Chondrocyte (in vitro differentiated cells): ENCODE results near the gene NPY. TPM values are rescaled to one million over a fixed set of nuclear protein-coding genes. Genes with fewer than 3 reads are reported as not detected.

Experiments used
- DNase-seq: peaks from one replicate; pipeline ENCODE4 v3.0.0; 2021; ENCODE audit warnings: mixed read lengths, low spot score
- H3K27ac Mint-ChIP-seq: one replicate; pipeline ENCODE4 v1.8.0; 2021; ENCODE audit warnings: mild to moderate bottlenecking, moderate library complexity, mixed read lengths; ENCODE audit not compliant: unreplicated experiment
- H3K27me3 Mint-ChIP-seq: 2 replicates; pipeline ENCODE4 v1.8.0; 2021; ENCODE audit warnings: low read depth, mixed read lengths
- H3K36me3 Mint-ChIP-seq: 2 replicates; pipeline ENCODE4 v1.8.0; 2021; ENCODE audit warnings: low read depth, mixed read lengths
- H3K4me1 Mint-ChIP-seq: 2 replicates; pipeline ENCODE4 v1.8.0; 2021; ENCODE audit warnings: low read depth, mild to moderate bottlenecking, mixed read lengths
- H3K4me3 Mint-ChIP-seq: one replicate; pipeline ENCODE4 v1.8.0; 2021; ENCODE audit warnings: mild to moderate bottlenecking, moderate library complexity, mixed read lengths; ENCODE audit not compliant: unreplicated experiment
- H3K9me3 Mint-ChIP-seq: 2 replicates; pipeline ENCODE4 v1.8.0; 2021; ENCODE audit warnings: low read depth, mixed read lengths
- long read RNA-seq: library from polyadenylated mRNA; stranded (forward); transcript quantifications from one replicate; pipeline ENCODE4 v2.0.0, GENCODE V29; 2021
- total RNA-seq: library from RNA; stranded (reverse); gene quantifications from 3 replicates; pipeline ENCODE4 v1.2.1, GENCODE V29; 2021
- TF ChIP-seq, protein P1 (sequence below): fragments of 200-600 bp; sonication (generic); IDR thresholded peaks from 2 replicates; pipeline ENCODE4 v1.5.0; 2021; ENCODE audit warnings: antibody characterized with exemption, mild to moderate bottlenecking, moderate library complexity

Gene NPY
- total RNA-seq = not detected in 3 replicates
- long read RNA-seq = 0 reads

DNA sequence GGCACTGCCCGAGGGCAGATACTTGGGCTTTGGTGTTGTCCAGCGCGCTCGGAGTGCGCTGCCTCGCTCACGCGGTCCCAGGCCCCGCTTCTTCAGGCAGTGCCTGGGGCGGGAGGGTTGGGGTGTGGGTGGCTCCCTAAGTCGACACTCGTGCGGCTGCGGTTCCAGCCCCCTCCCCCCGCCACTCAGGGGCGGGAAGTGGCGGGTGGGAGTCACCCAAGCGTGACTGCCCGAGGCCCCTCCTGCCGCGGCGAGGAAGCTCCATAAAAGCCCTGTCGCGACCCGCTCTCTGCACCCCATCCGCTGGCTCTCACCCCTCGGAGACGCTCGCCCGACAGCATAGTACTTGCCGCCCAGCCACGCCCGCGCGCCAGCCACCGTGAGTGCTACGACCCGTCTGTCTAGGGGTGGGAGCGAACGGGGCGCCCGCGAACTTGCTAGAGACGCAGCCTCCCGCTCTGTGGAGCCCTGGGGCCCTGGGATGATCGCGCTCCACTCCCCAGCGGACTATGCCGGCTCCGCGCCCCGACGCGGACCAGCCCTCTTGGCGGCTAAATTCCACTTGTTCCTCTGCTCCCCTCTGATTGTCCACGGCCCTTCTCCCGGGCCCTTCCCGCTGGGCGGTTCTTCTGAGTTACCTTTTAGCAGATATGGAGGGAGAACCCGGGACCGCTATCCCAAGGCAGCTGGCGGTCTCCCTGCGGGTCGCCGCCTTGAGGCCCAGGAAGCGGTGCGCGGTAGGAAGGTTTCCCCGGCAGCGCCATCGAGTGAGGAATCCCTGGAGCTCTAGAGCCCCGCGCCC lies at the start of gene NPY:
TSS of gene NPY (plus strand) at position 294 of the 802 bp plus-strand sequence. CDS start 1,051 bp downstream, outside the sequence.
- peaks cover 2% of the 10 kb centered on the region for H3K4me1 Mint-ChIP-seq
- H3K36me3 Mint-ChIP-seq = no peaks in the 10 kb centered on the region
- H3K27me3 Mint-ChIP-seq = peaks cover 30% of the 10 kb centered on the region
- DNase-seq = peak; percentile 93
- TF ChIP-seq, protein P1, sequence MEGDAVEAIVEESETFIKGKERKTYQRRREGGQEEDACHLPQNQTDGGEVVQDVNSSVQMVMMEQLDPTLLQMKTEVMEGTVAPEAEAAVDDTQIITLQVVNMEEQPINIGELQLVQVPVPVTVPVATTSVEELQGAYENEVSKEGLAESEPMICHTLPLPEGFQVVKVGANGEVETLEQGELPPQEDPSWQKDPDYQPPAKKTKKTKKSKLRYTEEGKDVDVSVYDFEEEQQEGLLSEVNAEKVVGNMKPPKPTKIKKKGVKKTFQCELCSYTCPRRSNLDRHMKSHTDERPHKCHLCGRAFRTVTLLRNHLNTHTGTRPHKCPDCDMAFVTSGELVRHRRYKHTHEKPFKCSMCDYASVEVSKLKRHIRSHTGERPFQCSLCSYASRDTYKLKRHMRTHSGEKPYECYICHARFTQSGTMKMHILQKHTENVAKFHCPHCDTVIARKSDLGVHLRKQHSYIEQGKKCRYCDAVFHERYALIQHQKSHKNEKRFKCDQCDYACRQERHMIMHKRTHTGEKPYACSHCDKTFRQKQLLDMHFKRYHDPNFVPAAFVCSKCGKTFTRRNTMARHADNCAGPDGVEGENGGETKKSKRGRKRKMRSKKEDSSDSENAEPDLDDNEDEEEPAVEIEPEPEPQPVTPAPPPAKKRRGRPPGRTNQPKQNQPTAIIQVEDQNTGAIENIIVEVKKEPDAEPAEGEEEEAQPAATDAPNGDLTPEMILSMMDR = no peak
- H3K27ac Mint-ChIP-seq = no peak within 1 kb of the TSS
- peak within 1 kb of the TSS; percentile 44 for H3K4me3 Mint-ChIP-seq
- H3K9me3 Mint-ChIP-seq = no peaks in the 10 kb centered on the region

DNA sequence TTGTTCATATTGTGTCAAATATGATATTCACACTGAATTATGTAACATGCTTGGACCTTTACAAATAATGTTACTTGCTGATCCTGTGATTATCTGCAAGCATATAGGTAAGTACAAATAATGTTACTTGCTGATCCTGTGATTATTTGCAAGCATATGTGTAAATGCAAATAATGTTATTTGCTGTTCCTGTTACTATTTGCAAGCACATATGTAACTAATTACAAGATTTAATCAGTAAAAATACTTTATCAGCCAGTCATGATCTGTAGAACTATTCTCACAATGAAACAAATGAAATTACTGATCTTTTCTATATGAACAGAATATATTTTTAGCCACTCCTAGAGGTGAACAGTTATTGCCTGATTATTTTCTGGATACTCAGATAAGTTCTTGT lies 44.7 kb upstream of the NPY start:
- Mint-ChIP-seq H3K27ac (no peak overlapping the region), H3K27me3 (peaks cover 14% of the 10 kb centered on the region), H3K36me3 (no peaks in the 10 kb centered on the region), H3K4me1 (no peaks in the 10 kb centered on the region), H3K4me3 (no peak overlapping the region), H3K9me3 (no peaks in the 10 kb centered on the region)
- TF ChIP-seq, protein P1 = no peak
- no peak for DNase-seq

DNA sequence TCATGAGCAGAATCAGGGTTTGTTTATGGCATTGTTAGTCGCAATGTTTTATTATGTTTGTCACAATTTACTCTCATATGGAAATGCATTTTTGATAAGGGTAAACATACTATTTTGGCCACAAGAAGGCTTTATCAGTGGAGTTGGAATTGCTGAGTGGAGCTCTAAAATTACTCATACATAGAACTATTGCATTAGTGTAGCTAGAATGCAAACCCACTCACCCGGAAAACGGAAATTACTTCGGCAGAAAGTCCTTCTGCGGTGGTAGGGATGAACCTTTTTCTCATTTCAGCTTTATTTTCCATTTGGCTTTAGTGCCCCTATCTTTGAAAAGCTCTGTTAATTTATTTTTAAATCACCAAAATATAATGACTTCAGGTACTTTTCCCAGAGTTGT lies 42.8 kb upstream of the NPY start:
- no peaks in the 10 kb centered on the region for H3K36me3 Mint-ChIP-seq
- TF ChIP-seq, protein P1 = no peak
- H3K27me3 Mint-ChIP-seq = peaks cover 8% of the 10 kb centered on the region
- no peaks in the 10 kb centered on the region for H3K9me3 Mint-ChIP-seq
- H3K4me1 Mint-ChIP-seq = no peaks in the 10 kb centered on the region
- DNase-seq = no peak
- no peak overlapping the region for H3K4me3 Mint-ChIP-seq
- no peak overlapping the region for H3K27ac Mint-ChIP-seq

DNA sequence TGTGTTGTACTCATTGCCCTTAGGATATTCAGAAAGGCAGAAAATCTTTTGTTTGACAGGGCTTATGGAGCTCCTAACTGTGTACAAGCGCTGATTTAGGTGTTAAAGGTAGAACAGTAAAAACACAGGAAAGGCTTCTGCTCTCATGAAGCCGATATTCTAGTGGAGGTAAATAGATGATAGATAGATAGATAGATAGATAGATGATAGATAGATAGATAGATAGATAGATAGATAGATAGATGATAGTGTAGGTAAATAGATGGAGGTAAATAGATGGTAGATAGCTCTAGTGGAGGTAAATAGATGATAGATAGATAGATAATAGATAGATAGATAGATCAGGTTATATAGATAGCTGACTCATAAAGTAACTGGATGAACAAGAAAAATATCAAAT lies 39.4 kb upstream of the NPY start:
- H3K36me3 Mint-ChIP-seq = no peaks in the 10 kb centered on the region
- TF ChIP-seq, protein P1 = no peak
- no peak overlapping the region for H3K4me3 Mint-ChIP-seq
- H3K27me3 Mint-ChIP-seq = peaks cover 5% of the 10 kb centered on the region
- H3K4me1 Mint-ChIP-seq = no peaks in the 10 kb centered on the region
- peaks cover 4% of the 10 kb centered on the region for H3K9me3 Mint-ChIP-seq
- no peak overlapping the region for H3K27ac Mint-ChIP-seq
- no peak for DNase-seq

DNA sequence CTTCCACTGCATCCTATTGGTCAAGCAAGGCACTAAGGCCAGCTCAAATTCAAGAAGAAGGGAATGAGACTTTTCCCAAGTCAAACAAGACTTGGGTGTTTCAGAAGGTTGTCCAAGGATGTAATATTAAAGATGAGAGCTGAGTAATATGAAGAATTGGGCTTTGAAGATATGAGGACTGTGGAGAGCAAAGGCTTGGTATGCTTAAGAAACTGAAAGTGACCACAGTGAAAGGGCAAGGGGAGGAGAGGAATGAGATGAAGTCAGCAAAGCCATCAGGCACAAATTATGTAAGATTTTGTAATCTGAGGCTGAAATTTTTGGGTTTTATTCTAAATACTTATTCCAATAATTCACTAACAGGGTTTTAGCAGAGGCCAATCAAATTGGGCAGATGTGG lies 38.6 kb upstream of the NPY start:
- H3K27me3 Mint-ChIP-seq = peaks cover 3% of the 10 kb centered on the region
- no peak for DNase-seq
- H3K9me3 Mint-ChIP-seq = peaks cover 4% of the 10 kb centered on the region
- H3K4me1 Mint-ChIP-seq = no peaks in the 10 kb centered on the region
- H3K4me3 Mint-ChIP-seq = no peak overlapping the region
- TF ChIP-seq, protein P1 = no peak
- H3K27ac Mint-ChIP-seq = no peak overlapping the region
- no peaks in the 10 kb centered on the region for H3K36me3 Mint-ChIP-seq
